ENCODE data around the gene CCDC152. TPM values are rescaled to one million over a fixed set of nuclear protein-coding genes. Genes with fewer than 3 reads are reported as not detected.

Gene CCDC152
- total and polyA plus RNA-seq, 2 of the 13 experiments (the other 11 are each of a cell fraction or from before 2014, with no cell fraction given), result 0.20 to 0.36 TPM

- intact Hi-C loops (cut with micrococcal nuclease; ENCODE audit: unreplicated experiment), result loop anchor here (1.0 to 10.0 kb wide), 5 partner anchors 12 to 312 kb away; partner anchors contain the start of gene ZNF131
- no peak for TF ChIP-seq ZSCAN25 (CRISPR knock-in tag; IDR thresholded peaks at IDR 0.05)
- TF ChIP-seq ATF7 (IDR thresholded peaks at IDR 0.05), result peak; percentile 54
- no peak for TF ChIP-seq ATF7 (CRISPR knock-in tag; IDR thresholded peaks at IDR 0.05)
- TF ChIP-seq PLSCR1 (CRISPR knock-in tag; IDR thresholded peaks at IDR 0.05; ENCODE audit: borderline replicate concordance), result no peak
- no peak for TF ChIP-seq PHF8 (CRISPR knock-in tag; IDR thresholded peaks at IDR 0.05)
- Histone ChIP-seq H4K20me1 (ENCODE audit: insufficient read depth, low read length) (peaks cover 40% of the 10 kb centered on the region), H3K4me1 (ENCODE audit: insufficient read depth, low read length) (peaks cover 49% of the 10 kb centered on the region), H3K36me3 (replicated peaks in 1 of 2; ENCODE audit: control insufficient read depth in 1 of 2, insufficient read depth in 2 of 2, low read length in 2 of 2) (peaks cover 0 to 21% of the 10 kb centered on the region in 2 experiments; a peak in 3 of 5 replicates), H3K4me3 (replicated peaks in 1 of 3; ENCODE audit: insufficient read depth in 1 of 3, low read depth in 2 of 3, low read length in 3 of 3) (peak overlapping the region; percentile 49 to 100 (median 84); a peak in 4 of 6 replicates), H3K27me3 (ENCODE audit: control insufficient read depth in 1 of 2, insufficient read depth in 2 of 2, low read length in 2 of 2) (peaks cover 0 to 5% of the 10 kb centered on the region in 2 experiments; a peak in 1 of 5 replicates), H2AFZ (ENCODE audit: low read length) (no peak overlapping the region), H3K79me2 (ENCODE audit: insufficient read depth, low read length) (peaks cover 81% of the 10 kb centered on the region), H3K9ac (ENCODE audit: insufficient read depth, low read depth, low read length) (peak overlapping the region; percentile 68), H3K27ac (ENCODE audit: extremely low read length, insufficient read depth, low read length) (peak overlapping the region; percentile 96), H3K9me3 (ENCODE audit: low read length) (no peaks in the 10 kb centered on the region), H3K4me2 (ENCODE audit: low read depth, low read length) (peak overlapping the region; percentile 76)
- no TSS peak for BruUV-seq (replicated peaks)
- DNase-seq (ENCODE audit: low spot score), result no peak
- CTCF ChIA-PET (ENCODE audit: low intra/inter-chr PET ratio, low total read pairs), result no interaction called here
- FAIRE-seq, result no peak
- 32% methylated on average over 2 of the region's 2 CpGs for WGBS (ENCODE audit: low lambda C conversion rate)
- in situ Hi-C loops (cut with HindIII; ENCODE audit: extremely low pct_ligation_motif_present, low pct_unique_long_range_greater_than_20kb), result loop anchor here (25.0 kb wide), 1 partner anchor 200 kb away; no protein-coding TSS in a partner anchor
- ATAC-seq, result no peak
- POLR2A ChIA-PET, result interaction anchor here (0.7 to 7.1 kb wide), 15 partner anchors 13 to 1179 kb away, joined by 3 to 263 read pairs (median 11); partner anchors contain the start of genes FBXO4 and TMEM267
Measured at GRCh38 chr5:42812620-42813019, 56.0 kb downstream of the CCDC152 start.

- no peak for FAIRE-seq
- TF ChIP-seq FLYWCH1 (CRISPR knock-in tag; IDR thresholded peaks at IDR 0.05) (no peak), ZNF782 (CRISPR knock-in tag; IDR thresholded peaks at IDR 0.05; ENCODE audit: borderline replicate concordance) (no peak), PBX2 (CRISPR knock-in tag; IDR thresholded peaks at IDR 0.05) (no peak), HNRNPK (IDR thresholded peaks at IDR 0.05; ENCODE audit: low read depth, low read length, poor library complexity, severe bottlenecking) (no peak), MED8 (CRISPR knock-in tag; IDR thresholded peaks at IDR 0.05; ENCODE audit: insufficient replicate concordance) (no peak), PITX1 (CRISPR knock-in tag; IDR thresholded peaks at IDR 0.05) (no peak), TRIM24 (CRISPR knock-in tag; IDR thresholded peaks at IDR 0.05) (no peak), DNMT3B (CRISPR knock-in tag; conservative IDR thresholded peaks at IDR 0.05) (no peak), HOXA9 (CRISPR knock-in tag; IDR thresholded peaks at IDR 0.05; ENCODE audit: borderline replicate concordance) (no peak), ZZZ3 (CRISPR knock-in tag; IDR thresholded peaks at IDR 0.05; ENCODE audit: borderline replicate concordance) (no peak), NFATC3 (CRISPR knock-in tag; IDR thresholded peaks at IDR 0.05) (no peak), ZFY (CRISPR knock-in tag; IDR thresholded peaks at IDR 0.05) (peak; percentile 68), ZNF10 (CRISPR knock-in tag; IDR thresholded peaks at IDR 0.05; ENCODE audit: borderline replicate concordance, low read depth) (no peak)
Measured at GRCh38 chr5:42813533-42813932, 56.9 kb downstream of the CCDC152 start.

More at GRCh38 chr5:42813533-42813932, 56.9 kb downstream of the CCDC152 start:
- BruUV-seq (replicated peaks), result no TSS peak
- POLR2A ChIA-PET, result interaction anchor here (0.8 to 7.1 kb wide), 4 partner anchors 10 to 63 kb away, joined by 4 to 263 read pairs (median 5); no protein-coding TSS in a partner anchor
- Histone ChIP-seq H3K27me3 (ENCODE audit: control insufficient read depth in 1 of 2, insufficient read depth in 2 of 2, low read length in 2 of 2) (peaks cover 0 to 5% of the 10 kb centered on the region in 2 experiments; a peak in 1 of 5 replicates), H3K27ac (ENCODE audit: extremely low read length, insufficient read depth, low read length) (peak overlapping the region; percentile 96), H3K9ac (ENCODE audit: insufficient read depth, low read depth, low read length) (peak overlapping the region; percentile 68), H3K9me3 (ENCODE audit: low read length) (no peaks in the 10 kb centered on the region), H3K79me2 (ENCODE audit: insufficient read depth, low read length) (peaks cover 81% of the 10 kb centered on the region), H3K36me3 (replicated peaks in 1 of 2; ENCODE audit: control insufficient read depth in 1 of 2, insufficient read depth in 2 of 2, low read length in 2 of 2) (peaks cover 0 to 13% of the 10 kb centered on the region in 2 experiments; a peak in 3 of 5 replicates), H3K4me1 (ENCODE audit: insufficient read depth, low read length) (peaks cover 52% of the 10 kb centered on the region), H2AFZ (ENCODE audit: low read length) (no peak overlapping the region), H4K20me1 (ENCODE audit: insufficient read depth, low read length) (peaks cover 31% of the 10 kb centered on the region), H3K4me2 (ENCODE audit: low read depth, low read length) (peak overlapping the region; percentile 76), H3K4me3 (replicated peaks in 1 of 3; ENCODE audit: insufficient read depth in 1 of 3, low read depth in 2 of 3, low read length in 3 of 3) (peak overlapping the region; percentile 49 to 100 (median 84); a peak in 5 of 6 replicates)
- WGBS (ENCODE audit: low lambda C conversion rate), result 73% methylated on average over 10 of the region's 19 CpGs
- in situ Hi-C loops (cut with HindIII; ENCODE audit: extremely low pct_ligation_motif_present, low pct_unique_long_range_greater_than_20kb), result loop anchor here (25.0 kb wide), 1 partner anchor 199 kb away; no protein-coding TSS in a partner anchor
- ATAC-seq, result peak; percentile 74
- intact Hi-C loops (cut with micrococcal nuclease; ENCODE audit: unreplicated experiment), result loop anchor here (2.0 to 10.0 kb wide), 3 partner anchors 33 to 311 kb away; partner anchors contain the start of gene ZNF131
- peak; percentile 59 for DNase-seq (ENCODE audit: low spot score)
- CTCF ChIA-PET (ENCODE audit: low intra/inter-chr PET ratio, low total read pairs), result no interaction called here

All from HepG2 (cell line).